HEK293 (cell line): ENCODE results near the gene LASP1.
A peak's percentile ranks its signal among the peaks of the same experiment; 100 is the strongest.

Source experiments
- BCL11B ChIP-seq: fragments of 450-650 bp; formaldehyde crosslinking; IDR thresholded peaks from 2 replicates; pipeline ENCODE4 v1.5.1; 2016; ENCODE audit warnings: low read depth, missing biosample characterization, missing genetic modification characterization
- GLI4 ChIP-seq: fragments of 450-650 bp; formaldehyde crosslinking; IDR thresholded peaks from 2 replicates; pipeline ENCODE4 v1.5.1; 2016; ENCODE audit warnings: missing biosample characterization, missing genetic modification characterization
- IKZF3 ChIP-seq: fragments of 450-650 bp; IDR thresholded peaks from 2 replicates; pipeline ENCODE4 v1.5.0; 2018; ENCODE audit warnings: missing biosample characterization, mild to moderate bottlenecking, missing genetic modification characterization, moderate library complexity
- KLF10 ChIP-seq: fragments of 450-650 bp; IDR thresholded peaks from 2 replicates; pipeline ENCODE4 v1.5.1; 2018; ENCODE audit warnings: missing biosample characterization, mild to moderate bottlenecking, missing genetic modification characterization
- OSR2 ChIP-seq: fragments of 450-650 bp; formaldehyde crosslinking; IDR thresholded peaks from 2 replicates; pipeline ENCODE4 v1.5.1; 2016; ENCODE audit warnings: missing biosample characterization, missing genetic modification characterization
- WT1 ChIP-seq: fragments of 450-650 bp; formaldehyde crosslinking; IDR thresholded peaks from 2 replicates; pipeline ENCODE4 v1.5.1; 2016; ENCODE audit warnings: missing biosample characterization, missing genetic modification characterization
- ZBTB48 ChIP-seq: fragments of 450-650 bp; formaldehyde crosslinking; IDR thresholded peaks from 2 replicates; pipeline ENCODE4 v1.5.1; 2016; ENCODE audit warnings: missing biosample characterization, missing genetic modification characterization
- ZNF174 ChIP-seq: fragments of 450-650 bp; formaldehyde crosslinking; IDR thresholded peaks from 2 replicates; pipeline ENCODE4 v1.5.0; 2017; ENCODE audit warnings: missing biosample characterization, mild to moderate bottlenecking, missing genetic modification characterization
- ZNF239 ChIP-seq: fragments of 450-650 bp; formaldehyde crosslinking; IDR thresholded peaks from 2 replicates; pipeline ENCODE4 v1.5.1; 2016; ENCODE audit warnings: missing biosample characterization, missing genetic modification characterization
- ZNF274 ChIP-seq, 2 experiments: fragments of 200-500 bp in 1 of 2; fragments of 450-650 bp in 1 of 2; sonication (Bioruptor generic) in 1 of 2; formaldehyde crosslinking in 1 of 2; IDR thresholded peaks; 2 replicates each; pipeline versions ENCODE4 v1.5.1 to v1.6.1; 2014 to 2016; ENCODE audit warnings: borderline replicate concordance in 1 of 2, inconsistent platforms in 1 of 2, low read length in 1 of 2, missing biosample characterization in 1 of 2, missing genetic modification characterization in 1 of 2
- ZNF423 ChIP-seq: fragments of 450-650 bp; formaldehyde crosslinking; IDR thresholded peaks from 2 replicates; pipeline ENCODE4 v1.5.1; 2016; ENCODE audit warnings: missing biosample characterization, missing genetic modification characterization
- ZNF530 ChIP-seq: fragments of 450-650 bp; formaldehyde crosslinking; IDR thresholded peaks from 2 replicates; pipeline ENCODE4 v1.5.1; 2016; ENCODE audit warnings: low read depth, missing biosample characterization, missing genetic modification characterization
- ZNF571 ChIP-seq: fragments of 450-650 bp; formaldehyde crosslinking; IDR thresholded peaks from 2 replicates; pipeline ENCODE4 v1.5.0; 2017; ENCODE audit warnings: missing biosample characterization, missing genetic modification characterization
- ZNF629 ChIP-seq: fragments of 450-650 bp; formaldehyde crosslinking; IDR thresholded peaks from 2 replicates; pipeline ENCODE4 v1.5.1; 2017; ENCODE audit warnings: missing biosample characterization, missing genetic modification characterization
- ZNF664 ChIP-seq: fragments of 450-650 bp; formaldehyde crosslinking; IDR thresholded peaks from 2 replicates; pipeline ENCODE4 v1.5.1; 2016; ENCODE audit warnings: missing biosample characterization, missing genetic modification characterization
- ZNF677 ChIP-seq: fragments of 450-650 bp; IDR thresholded peaks from 2 replicates; pipeline ENCODE4 v1.5.0; 2018; ENCODE audit warnings: missing biosample characterization, mild to moderate bottlenecking, missing genetic modification characterization, moderate library complexity
- ZNF776 ChIP-seq: fragments of 450-650 bp; formaldehyde crosslinking; IDR thresholded peaks from 2 replicates; pipeline ENCODE4 v1.5.0; 2017; ENCODE audit warnings: missing biosample characterization, missing genetic modification characterization, borderline replicate concordance
- ZNF792 ChIP-seq: fragments of 450-650 bp; formaldehyde crosslinking; IDR thresholded peaks from 2 replicates; pipeline ENCODE4 v1.5.1; 2016; ENCODE audit warnings: missing biosample characterization, missing genetic modification characterization
- ZXDB ChIP-seq: fragments of 450-650 bp; formaldehyde crosslinking; IDR thresholded peaks from 2 replicates; pipeline ENCODE4 v1.5.1; 2016; ENCODE audit warnings: missing biosample characterization, missing genetic modification characterization
- TF ChIP-seq, protein P1 (sequence below): fragments of 450-650 bp; formaldehyde crosslinking; conservative IDR thresholded peaks from 2 replicates; pipeline ENCODE4 v1.5.1; 2016; ENCODE audit warnings: low read depth, missing biosample characterization, missing genetic modification characterization
- TF ChIP-seq, protein P2 (sequence below): fragments of 450-650 bp; formaldehyde crosslinking; IDR thresholded peaks from 2 replicates; pipeline ENCODE4 v1.5.1; 2016; ENCODE audit warnings: missing biosample characterization, missing genetic modification characterization
- TF ChIP-seq, protein P3 (sequence below): fragments of 450-650 bp; formaldehyde crosslinking; IDR thresholded peaks from 2 replicates; pipeline ENCODE4 v1.5.1; 2016; ENCODE audit warnings: missing biosample characterization, missing genetic modification characterization
- TF ChIP-seq, protein P4 (sequence below): sonication (generic); formaldehyde crosslinking; IDR thresholded peaks from 2 replicates; pipeline ENCODE4 v1.8.1; 2022; ENCODE audit warnings: mild to moderate bottlenecking, moderate library complexity, missing genetic modification reagents
- TF ChIP-seq, protein P5 (sequence below): fragments of 450-650 bp; formaldehyde crosslinking; IDR thresholded peaks from 2 replicates; pipeline ENCODE4 v1.5.1; 2016; ENCODE audit warnings: missing biosample characterization, missing genetic modification characterization
- TF ChIP-seq, protein P6 (sequence below): fragments of 450-650 bp; IDR thresholded peaks from 2 replicates; pipeline ENCODE4 v1.5.1; 2018; ENCODE audit warnings: missing biosample characterization, mild to moderate bottlenecking, missing genetic modification characterization
- TF ChIP-seq, protein P7 (sequence below): fragments of 450-650 bp; formaldehyde crosslinking; optimal IDR thresholded peaks from 2 replicates; pipeline ENCODE3; 2016; ENCODE audit warnings: missing biosample characterization, mild to moderate bottlenecking, missing genetic modification characterization
- TF ChIP-seq, protein P8 (sequence below): fragments of 450-650 bp; formaldehyde crosslinking; IDR thresholded peaks from 2 replicates; pipeline ENCODE4 v1.5.1; 2016; ENCODE audit warnings: missing biosample characterization, missing genetic modification characterization

Gene LASP1

DNA sequence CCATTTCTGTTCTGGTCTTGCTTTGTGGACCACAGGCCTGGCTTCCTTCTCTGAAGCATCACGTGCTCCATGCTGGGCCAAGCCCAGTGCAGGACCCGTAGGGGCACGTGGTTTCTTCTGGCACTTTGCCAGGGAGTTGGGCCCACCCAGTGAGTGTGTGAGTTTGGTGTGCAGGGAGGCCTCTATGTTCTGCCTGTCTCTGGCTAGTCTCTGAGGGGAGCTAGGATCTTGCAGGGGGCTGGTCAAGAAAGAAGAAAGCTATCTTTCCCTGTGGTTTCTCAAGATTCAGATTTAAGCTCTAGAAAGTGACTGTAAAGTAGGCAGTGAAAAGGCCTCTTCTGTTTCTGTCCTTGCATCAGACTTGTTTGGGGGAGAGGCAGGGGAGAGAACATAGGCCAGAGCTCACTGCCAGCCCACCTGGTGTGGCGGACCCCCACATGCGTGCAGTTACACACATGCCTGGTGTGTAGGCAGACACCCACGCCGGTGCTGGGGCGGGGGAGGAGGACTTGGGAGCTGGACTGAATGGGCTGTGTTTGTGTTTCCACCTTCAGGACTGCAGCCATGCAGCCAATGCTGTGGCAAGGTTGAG, 11.8 kb downstream of the LASP1 start (continued):
- no peak for TF ChIP-seq BCL11B (tag by site-specific recombination)
- no peak for TF ChIP-seq ZNF274 (IDR thresholded peaks at IDR 0.05; ENCODE audit: low read length)
- no peak for TF ChIP-seq ZNF274 (tag by site-specific recombination; IDR thresholded peaks at IDR 0.05; ENCODE audit: borderline replicate concordance)
- TF ChIP-seq, protein P1, sequence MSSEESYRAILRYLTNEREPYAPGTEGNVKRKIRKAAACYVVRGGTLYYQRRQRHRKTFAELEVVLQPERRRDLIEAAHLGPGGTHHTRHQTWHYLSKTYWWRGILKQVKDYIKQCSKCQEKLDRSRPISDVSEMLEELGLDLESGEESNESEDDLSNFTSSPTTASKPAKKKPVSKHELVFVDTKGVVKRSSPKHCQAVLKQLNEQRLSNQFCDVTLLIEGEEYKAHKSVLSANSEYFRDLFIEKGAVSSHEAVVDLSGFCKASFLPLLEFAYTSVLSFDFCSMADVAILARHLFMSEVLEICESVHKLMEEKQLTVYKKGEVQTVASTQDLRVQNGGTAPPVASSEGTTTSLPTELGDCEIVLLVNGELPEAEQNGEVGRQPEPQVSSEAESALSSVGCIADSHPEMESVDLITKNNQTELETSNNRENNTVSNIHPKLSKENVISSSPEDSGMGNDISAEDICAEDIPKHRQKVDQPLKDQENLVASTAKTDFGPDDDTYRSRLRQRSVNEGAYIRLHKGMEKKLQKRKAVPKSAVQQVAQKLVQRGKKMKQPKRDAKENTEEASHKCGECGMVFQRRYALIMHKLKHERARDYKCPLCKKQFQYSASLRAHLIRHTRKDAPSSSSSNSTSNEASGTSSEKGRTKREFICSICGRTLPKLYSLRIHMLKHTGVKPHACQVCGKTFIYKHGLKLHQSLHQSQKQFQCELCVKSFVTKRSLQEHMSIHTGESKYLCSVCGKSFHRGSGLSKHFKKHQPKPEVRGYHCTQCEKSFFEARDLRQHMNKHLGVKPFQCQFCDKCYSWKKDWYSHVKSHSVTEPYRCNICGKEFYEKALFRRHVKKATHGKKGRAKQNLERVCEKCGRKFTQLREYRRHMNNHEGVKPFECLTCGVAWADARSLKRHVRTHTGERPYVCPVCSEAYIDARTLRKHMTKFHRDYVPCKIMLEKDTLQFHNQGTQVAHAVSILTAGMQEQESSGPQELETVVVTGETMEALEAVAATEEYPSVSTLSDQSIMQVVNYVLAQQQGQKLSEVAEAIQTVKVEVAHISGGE (tag by site-specific recombination): no peak
- TF ChIP-seq, protein P2, sequence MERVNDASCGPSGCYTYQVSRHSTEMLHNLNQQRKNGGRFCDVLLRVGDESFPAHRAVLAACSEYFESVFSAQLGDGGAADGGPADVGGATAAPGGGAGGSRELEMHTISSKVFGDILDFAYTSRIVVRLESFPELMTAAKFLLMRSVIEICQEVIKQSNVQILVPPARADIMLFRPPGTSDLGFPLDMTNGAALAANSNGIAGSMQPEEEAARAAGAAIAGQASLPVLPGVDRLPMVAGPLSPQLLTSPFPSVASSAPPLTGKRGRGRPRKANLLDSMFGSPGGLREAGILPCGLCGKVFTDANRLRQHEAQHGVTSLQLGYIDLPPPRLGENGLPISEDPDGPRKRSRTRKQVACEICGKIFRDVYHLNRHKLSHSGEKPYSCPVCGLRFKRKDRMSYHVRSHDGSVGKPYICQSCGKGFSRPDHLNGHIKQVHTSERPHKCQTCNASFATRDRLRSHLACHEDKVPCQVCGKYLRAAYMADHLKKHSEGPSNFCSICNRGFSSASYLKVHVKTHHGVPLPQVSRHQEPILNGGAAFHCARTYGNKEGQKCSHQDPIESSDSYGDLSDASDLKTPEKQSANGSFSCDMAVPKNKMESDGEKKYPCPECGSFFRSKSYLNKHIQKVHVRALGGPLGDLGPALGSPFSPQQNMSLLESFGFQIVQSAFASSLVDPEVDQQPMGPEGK: peak; percentile 47; the same call in 1 of the 2 replicates
- TF ChIP-seq, protein P3, sequence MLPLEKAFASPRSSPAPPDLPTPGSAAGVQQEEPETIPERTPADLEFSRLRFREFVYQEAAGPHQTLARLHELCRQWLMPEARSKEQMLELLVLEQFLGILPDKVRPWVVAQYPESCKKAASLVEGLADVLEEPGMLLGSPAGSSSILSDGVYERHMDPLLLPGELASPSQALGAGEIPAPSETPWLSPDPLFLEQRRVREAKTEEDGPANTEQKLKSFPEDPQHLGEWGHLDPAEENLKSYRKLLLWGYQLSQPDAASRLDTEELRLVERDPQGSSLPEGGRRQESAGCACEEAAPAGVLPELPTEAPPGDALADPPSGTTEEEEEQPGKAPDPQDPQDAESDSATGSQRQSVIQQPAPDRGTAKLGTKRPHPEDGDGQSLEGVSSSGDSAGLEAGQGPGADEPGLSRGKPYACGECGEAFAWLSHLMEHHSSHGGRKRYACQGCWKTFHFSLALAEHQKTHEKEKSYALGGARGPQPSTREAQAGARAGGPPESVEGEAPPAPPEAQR (tag by site-specific recombination): no peak
- 0 out of 2 replicates have a peak, but pooled peaks have one; percentile 12 for TF ChIP-seq OSR2 (tag by site-specific recombination)
- TF ChIP-seq, protein P4, sequence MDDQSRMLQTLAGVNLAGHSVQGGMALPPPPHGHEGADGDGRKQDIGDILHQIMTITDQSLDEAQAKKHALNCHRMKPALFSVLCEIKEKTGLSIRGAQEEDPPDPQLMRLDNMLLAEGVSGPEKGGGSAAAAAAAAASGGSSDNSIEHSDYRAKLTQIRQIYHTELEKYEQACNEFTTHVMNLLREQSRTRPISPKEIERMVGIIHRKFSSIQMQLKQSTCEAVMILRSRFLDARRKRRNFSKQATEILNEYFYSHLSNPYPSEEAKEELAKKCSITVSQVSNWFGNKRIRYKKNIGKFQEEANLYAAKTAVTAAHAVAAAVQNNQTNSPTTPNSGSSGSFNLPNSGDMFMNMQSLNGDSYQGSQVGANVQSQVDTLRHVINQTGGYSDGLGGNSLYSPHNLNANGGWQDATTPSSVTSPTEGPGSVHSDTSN (CRISPR knock-in tag): no peak
- TF ChIP-seq ZNF571 (tag by site-specific recombination): peak; percentile 84; the same call in 1 of the 2 replicates
- 0 out of 2 replicates have a peak, but pooled peaks have one; percentile 35 for TF ChIP-seq IKZF3
- TF ChIP-seq ZNF792 (tag by site-specific recombination): no peak
- TF ChIP-seq, protein P5, sequence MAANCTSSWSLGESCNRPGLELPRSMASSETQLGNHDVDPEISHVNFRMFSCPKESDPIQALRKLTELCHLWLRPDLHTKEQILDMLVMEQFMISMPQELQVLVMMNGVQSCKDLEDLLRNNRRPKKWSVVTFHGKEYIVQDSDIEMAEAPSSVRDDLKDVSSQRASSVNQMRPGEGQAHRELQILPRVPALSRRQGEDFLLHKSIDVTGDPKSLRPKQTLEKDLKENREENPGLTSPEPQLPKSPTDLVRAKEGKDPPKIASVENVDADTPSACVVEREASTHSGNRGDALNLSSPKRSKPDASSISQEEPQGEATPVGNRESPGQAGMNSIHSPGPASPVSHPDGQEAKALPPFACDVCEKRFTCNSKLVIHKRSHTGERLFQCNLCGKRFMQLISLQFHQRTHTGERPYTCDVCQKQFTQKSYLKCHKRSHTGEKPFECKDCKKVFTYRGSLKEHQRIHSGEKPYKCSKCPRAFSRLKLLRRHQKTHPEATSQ: no peak
- no peak for TF ChIP-seq ZNF664 (tag by site-specific recombination)
- TF ChIP-seq KLF10: peak; percentile 52; the same call in 1 of the 2 replicates
- TF ChIP-seq, protein P6, sequence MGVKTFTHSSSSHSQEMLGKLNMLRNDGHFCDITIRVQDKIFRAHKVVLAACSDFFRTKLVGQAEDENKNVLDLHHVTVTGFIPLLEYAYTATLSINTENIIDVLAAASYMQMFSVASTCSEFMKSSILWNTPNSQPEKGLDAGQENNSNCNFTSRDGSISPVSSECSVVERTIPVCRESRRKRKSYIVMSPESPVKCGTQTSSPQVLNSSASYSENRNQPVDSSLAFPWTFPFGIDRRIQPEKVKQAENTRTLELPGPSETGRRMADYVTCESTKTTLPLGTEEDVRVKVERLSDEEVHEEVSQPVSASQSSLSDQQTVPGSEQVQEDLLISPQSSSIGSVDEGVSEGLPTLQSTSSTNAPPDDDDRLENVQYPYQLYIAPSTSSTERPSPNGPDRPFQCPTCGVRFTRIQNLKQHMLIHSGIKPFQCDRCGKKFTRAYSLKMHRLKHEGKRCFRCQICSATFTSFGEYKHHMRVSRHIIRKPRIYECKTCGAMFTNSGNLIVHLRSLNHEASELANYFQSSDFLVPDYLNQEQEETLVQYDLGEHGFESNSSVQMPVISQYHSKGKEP (tag by site-specific recombination): peak; percentile 94
- no peak for TF ChIP-seq ZBTB48 (tag by site-specific recombination)
- TF ChIP-seq ZNF530: no peak
- no peak for TF ChIP-seq ZNF174 (tag by site-specific recombination)
- TF ChIP-seq ZNF239 (tag by site-specific recombination): no peak
- TF ChIP-seq, protein P7, sequence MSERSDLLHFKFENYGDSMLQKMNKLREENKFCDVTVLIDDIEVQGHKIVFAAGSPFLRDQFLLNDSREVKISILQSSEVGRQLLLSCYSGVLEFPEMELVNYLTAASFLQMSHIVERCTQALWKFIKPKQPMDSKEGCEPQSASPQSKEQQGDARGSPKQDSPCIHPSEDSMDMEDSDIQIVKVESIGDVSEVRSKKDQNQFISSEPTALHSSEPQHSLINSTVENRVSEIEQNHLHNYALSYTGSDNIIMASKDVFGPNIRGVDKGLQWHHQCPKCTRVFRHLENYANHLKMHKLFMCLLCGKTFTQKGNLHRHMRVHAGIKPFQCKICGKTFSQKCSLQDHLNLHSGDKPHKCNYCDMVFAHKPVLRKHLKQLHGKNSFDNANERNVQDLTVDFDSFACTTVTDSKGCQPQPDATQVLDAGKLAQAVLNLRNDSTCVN: no peak
- TF ChIP-seq ZNF423 (tag by site-specific recombination): no peak
- peak; percentile 85; the same call in 1 of the 2 replicates for TF ChIP-seq ZNF776
- no peak for TF ChIP-seq ZXDB (tag by site-specific recombination)
- TF ChIP-seq ZNF677 (tag by site-specific recombination): peak; percentile 70
- TF ChIP-seq WT1 (tag by site-specific recombination): no peak
- TF ChIP-seq, protein P8, sequence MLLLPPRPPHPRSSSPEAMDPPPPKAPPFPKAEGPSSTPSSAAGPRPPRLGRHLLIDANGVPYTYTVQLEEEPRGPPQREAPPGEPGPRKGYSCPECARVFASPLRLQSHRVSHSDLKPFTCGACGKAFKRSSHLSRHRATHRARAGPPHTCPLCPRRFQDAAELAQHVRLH: no peak
- no peak for TF ChIP-seq ZNF629 (tag by site-specific recombination)
- TF ChIP-seq GLI4 (tag by site-specific recombination): no peak
